Caco-2 (cell line): ENCODE data around the gene SNX12. TPM values are rescaled to one million over a fixed set of nuclear protein-coding genes. Genes with fewer than 3 reads are reported as not detected.

Experiments used
- BruUV-seq: library from RNA; stranded (reverse); fragments of 400-500 nt; replicated peaks from 2 replicates; lab custom pipeline; 2021; lab: Mats Ljungman, UMichigan
- CTCF ChIA-PET: fragments of 300-600 bp; sonication (Branson Sonifier 250); formaldehyde crosslinking; loops from one replicate; lab custom pipeline; 2022; ENCODE audit warnings: antibody characterized with exemption; lab: Charles Lee
- POLR2A ChIA-PET: fragments of 300-600 bp; sonication (Branson Sonifier 250); formaldehyde crosslinking; loops from one replicate; lab custom pipeline; 2022; ENCODE audit warnings: antibody characterized with exemption; lab: Charles Lee
- DNase-seq, 2 experiments: peaks; one replicate each; pipeline versions ENCODE4 v3.0.0 to v3.0.0-alpha.2; 2020 to 2022
- H3K27me3 ChIP-seq: replicated peaks from 2 replicates; pipeline ENCODE4 v1.6.0; 2011; ENCODE audit warnings: low read length; ENCODE audit not compliant: control insufficient read depth, insufficient read depth
- H3K36me3 ChIP-seq: 2 replicates; pipeline ENCODE4 v1.5.1; 2011; ENCODE audit warnings: low read length; ENCODE audit not compliant: control insufficient read depth, insufficient read depth
- H3K4me1 ChIP-seq: fragments of 250-450 bp; sonication (Bioruptor Pico); 2 replicates; pipeline ENCODE4 v1.5.1; 2020; ENCODE audit warnings: mild to moderate bottlenecking
- H3K4me3 ChIP-seq: 2 replicates; pipeline ENCODE4 v1.5.1; 2011; ENCODE audit warnings: low read depth, mild to moderate bottlenecking, control low read depth, low read length
- H3K9me3 ChIP-seq: fragments of 250-450 bp; sonication (Bioruptor Pico); 2 replicates; pipeline ENCODE4 v1.5.1; 2020; ENCODE audit warnings: mild to moderate bottlenecking, moderate library complexity
- H3K27ac Mint-ChIP-seq: one replicate; pipeline ENCODE4 v1.8.0; 2022; ENCODE audit warnings: mixed read lengths; ENCODE audit not compliant: unreplicated experiment
- H3K27me3 Mint-ChIP-seq: one replicate; pipeline ENCODE4 v1.8.0; 2022; ENCODE audit warnings: mixed read lengths; ENCODE audit not compliant: insufficient read depth, unreplicated experiment
- H3K36me3 Mint-ChIP-seq: one replicate; pipeline ENCODE4 v1.8.0; 2022; ENCODE audit warnings: mild to moderate bottlenecking, mixed read lengths; ENCODE audit not compliant: insufficient read depth, unreplicated experiment
- H3K4me1 Mint-ChIP-seq: one replicate; pipeline ENCODE4 v1.8.0; 2022; ENCODE audit warnings: low read depth, mixed read lengths; ENCODE audit not compliant: unreplicated experiment
- H3K4me3 Mint-ChIP-seq: one replicate; pipeline ENCODE4 v1.8.0; 2022; ENCODE audit warnings: mild to moderate bottlenecking, moderate library complexity, mixed read lengths; ENCODE audit not compliant: unreplicated experiment
- H3K9me3 Mint-ChIP-seq: one replicate; pipeline ENCODE4 v1.8.0; 2022; ENCODE audit warnings: mixed read lengths; ENCODE audit not compliant: unreplicated experiment
- CTCF ChIP-seq, 2 experiments: fragments of 200-600 bp in 1 of 2; IDR thresholded peaks; 1 replicate in 1 of 2; 2 replicates in 1 of 2; pipeline versions ENCODE4 v1.5.1 to v1.8.0; 2011 to 2022; ENCODE audit warnings: antibody characterized with exemption in 1 of 2, control low read depth in 1 of 2, inconsistent platforms in 1 of 2, low read depth in 1 of 2, low read length in 1 of 2, mild to moderate bottlenecking in 1 of 2, moderate library complexity in 1 of 2; ENCODE audit not compliant: insufficient read depth in 1 of 2, severe bottlenecking in 1 of 2, unreplicated experiment in 1 of 2
- intact Hi-C: fragments of 100-400 bp; cut with micrococcal nuclease; formaldehyde crosslinking; loops from one replicate; pipeline ENCODE4 v1.10.0; 2022; ENCODE audit not compliant: unreplicated experiment
- total RNA-seq: library from RNA; stranded (reverse); gene quantifications from 2 replicates; pipeline ENCODE4 v1.2.3, GENCODE V29; 2022

The SNX12 gene
- total RNA-seq, 1 experiment from 2014 or later = 88.0 TPM

DNA sequence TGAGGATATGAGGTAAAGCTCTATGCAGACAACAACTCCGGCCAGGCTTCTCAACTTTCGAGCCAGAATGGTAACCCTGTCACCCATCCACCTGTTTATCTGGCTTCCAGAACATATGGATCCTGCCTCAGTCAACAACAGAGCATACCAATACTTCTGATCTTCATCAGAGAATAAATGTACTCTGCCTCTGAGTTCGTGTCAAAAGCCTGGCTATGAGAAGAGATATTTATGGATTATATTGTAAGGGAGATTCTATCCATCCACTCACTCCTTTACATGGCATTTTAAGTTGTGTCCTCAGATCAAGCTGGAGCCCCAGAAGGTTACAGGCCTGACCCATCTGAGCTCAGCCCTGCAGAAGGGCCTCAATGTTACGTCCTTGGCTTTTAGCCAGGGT, 17.8 kb upstream of the SNX12 start:
- no peak overlapping the region for H3K4me3 ChIP-seq
- Mint-ChIP-seq H3K27me3 (no peaks in the 10 kb centered on the region), H3K36me3 (no peaks in the 10 kb centered on the region), H3K9me3 (no peaks in the 10 kb centered on the region), H3K4me3 (no peak overlapping the region), H3K27ac (no peak overlapping the region), H3K4me1 (peaks cover 10% of the 10 kb centered on the region)
- H3K9me3 ChIP-seq = no peaks in the 10 kb centered on the region
- ChIA-PET CTCF (no interaction called here), POLR2A (no interaction called here)
- no peak for TF ChIP-seq CTCF (IDR thresholded peaks at IDR 0.05; ENCODE audit: insufficient read depth in 1 of 2, low read depth in 1 of 2, low read length in 1 of 2, severe bottlenecking in 1 of 2, unreplicated experiment in 1 of 2)
- H3K4me1 ChIP-seq = peaks cover 15% of the 10 kb centered on the region
- DNase-seq = no peak
- no peaks in the 10 kb centered on the region for H3K36me3 ChIP-seq
- intact Hi-C loops = no loop called here
- no TSS peak for BruUV-seq
- H3K27me3 ChIP-seq = no peaks in the 10 kb centered on the region

GRCh38 chrX:71082822-71083221, 14.7 kb upstream of the SNX12 start:
- CTCF ChIA-PET = no interaction called here
- BruUV-seq = no TSS peak
- H3K27me3 ChIP-seq = no peaks in the 10 kb centered on the region
- intact Hi-C loops = no loop called here
- no peak for DNase-seq
- Mint-ChIP-seq H3K9me3 (no peaks in the 10 kb centered on the region), H3K27me3 (no peaks in the 10 kb centered on the region), H3K27ac (no peak overlapping the region), H3K36me3 (no peaks in the 10 kb centered on the region), H3K4me3 (no peak overlapping the region), H3K4me1 (peaks cover 10% of the 10 kb centered on the region)
- no peaks in the 10 kb centered on the region for H3K36me3 ChIP-seq
- POLR2A ChIA-PET = no interaction called here
- H3K9me3 ChIP-seq = no peaks in the 10 kb centered on the region
- H3K4me1 ChIP-seq = peaks cover 16% of the 10 kb centered on the region
- H3K4me3 ChIP-seq = no peak overlapping the region
- no peak for TF ChIP-seq CTCF (IDR thresholded peaks at IDR 0.05; ENCODE audit: insufficient read depth in 1 of 2, low read depth in 1 of 2, low read length in 1 of 2, severe bottlenecking in 1 of 2, unreplicated experiment in 1 of 2)

DNA sequence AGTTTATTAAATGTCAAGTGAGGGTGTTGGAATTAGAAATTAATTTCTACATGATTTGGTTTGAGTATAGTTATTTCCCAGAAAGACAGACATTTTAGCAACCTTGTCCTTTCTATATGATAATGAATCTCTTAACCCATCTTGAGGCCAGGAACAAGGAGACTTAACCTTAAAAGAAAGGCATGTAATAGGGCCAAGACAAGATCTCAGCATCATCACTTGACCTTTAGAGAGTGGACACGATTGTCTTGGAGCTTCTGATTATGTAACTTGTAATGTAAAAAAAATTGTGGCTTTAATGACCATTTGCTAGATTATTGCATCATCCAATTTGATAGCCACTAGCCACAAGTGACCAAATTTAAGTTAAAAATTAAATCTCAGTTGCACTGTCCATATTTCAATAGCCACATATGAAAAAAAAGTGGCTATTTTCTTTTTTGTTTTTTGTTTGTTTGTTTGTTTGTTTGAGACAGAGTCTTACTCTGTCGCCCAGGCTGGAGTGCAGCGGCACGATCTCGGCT, 14.1 kb upstream of the SNX12 start:
- H3K4me3 Mint-ChIP-seq = no peak overlapping the region
- H3K36me3 ChIP-seq = no peaks in the 10 kb centered on the region
- ChIA-PET POLR2A (interaction anchor here (1.0 kb wide), 1 partner anchor 100 kb away, joined by 3 read pairs; no protein-coding TSS in a partner anchor), CTCF (no interaction called here)
- no peak overlapping the region for H3K4me3 ChIP-seq
- intact Hi-C loops = no loop called here
- H3K36me3 Mint-ChIP-seq = no peaks in the 10 kb centered on the region
- TF ChIP-seq CTCF (IDR thresholded peaks at IDR 0.05; ENCODE audit: insufficient read depth in 1 of 2, low read depth in 1 of 2, low read length in 1 of 2, severe bottlenecking in 1 of 2, unreplicated experiment in 1 of 2) = no peak
- BruUV-seq = no TSS peak
- DNase-seq = no peak
- H3K4me1 ChIP-seq = peaks cover 16% of the 10 kb centered on the region
- H3K4me1 Mint-ChIP-seq = peaks cover 10% of the 10 kb centered on the region
- no peaks in the 10 kb centered on the region for H3K27me3 ChIP-seq
- H3K27me3 Mint-ChIP-seq = no peaks in the 10 kb centered on the region
- no peaks in the 10 kb centered on the region for H3K9me3 Mint-ChIP-seq
- no peaks in the 10 kb centered on the region for H3K9me3 ChIP-seq
- no peak overlapping the region for H3K27ac Mint-ChIP-seq
